PFSK-1 (cell line): ENCODE results near the gene HBP1.

ENCODE experiments used
- FOXP2 ChIP-seq: optimal IDR thresholded peaks from 2 replicates; pipeline ENCODE3; 2011; ENCODE audit warnings: borderline replicate concordance, control low read depth, inconsistent platforms; ENCODE audit not compliant: insufficient read depth; ENCODE audit errors: extremely low read length, extremely low read depth
- POLR2AphosphoS5 ChIP-seq: IDR thresholded peaks from 2 replicates; pipeline ENCODE4 v1.6.1; 2012; ENCODE audit warnings: low read depth, mild to moderate bottlenecking, control low read depth, low read length, moderate library complexity
- SIN3A ChIP-seq: IDR thresholded peaks from 2 replicates; pipeline ENCODE4 v1.6.1; 2012; ENCODE audit warnings: mild to moderate bottlenecking, low read length, moderate library complexity, borderline replicate concordance; ENCODE audit not compliant: insufficient read depth
- TAF1 ChIP-seq: IDR thresholded peaks from 2 replicates; pipeline ENCODE4 v1.6.1; 2012; ENCODE audit warnings: low read length, control low read depth, borderline replicate concordance; ENCODE audit not compliant: insufficient read depth
- TF ChIP-seq, protein P1 (sequence below), 2 experiments: IDR thresholded peaks; 2 replicates each; pipeline versions ENCODE4 v1.6.1 to v1.8.0; 2011 to 2012; ENCODE audit warnings: low read depth in 2 of 2, low read length in 2 of 2, control low read depth in 1 of 2, inconsistent platforms in 1 of 2, mild to moderate bottlenecking in 1 of 2, moderate library complexity in 1 of 2; ENCODE audit not compliant: insufficient read depth in 1 of 2

HBP1 gene

DNA sequence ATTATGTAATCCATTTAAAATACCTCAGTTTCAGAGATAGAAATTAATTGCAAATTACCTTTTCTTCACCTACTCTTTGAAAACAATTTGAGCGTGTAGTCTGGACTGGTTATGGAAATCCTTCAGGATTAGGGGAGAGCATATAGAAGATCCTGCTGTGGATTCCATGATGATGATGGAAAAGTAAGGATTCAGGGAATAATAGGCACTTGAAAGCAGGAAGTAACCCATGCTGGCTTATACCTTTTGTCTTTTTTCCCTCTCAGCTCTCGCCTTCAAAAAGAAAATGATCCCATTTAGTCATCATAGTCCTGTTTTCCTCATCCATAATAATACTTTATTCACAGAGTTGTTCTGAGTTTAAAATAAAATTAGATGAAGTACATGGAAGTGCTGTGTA lies 4.4 kb downstream of the HBP1 start:
- TF ChIP-seq SIN3A (no peak), POLR2AphosphoS5 (no peak), FOXP2 (no peak), TAF1 (no peak)
- TF ChIP-seq, protein P1, sequence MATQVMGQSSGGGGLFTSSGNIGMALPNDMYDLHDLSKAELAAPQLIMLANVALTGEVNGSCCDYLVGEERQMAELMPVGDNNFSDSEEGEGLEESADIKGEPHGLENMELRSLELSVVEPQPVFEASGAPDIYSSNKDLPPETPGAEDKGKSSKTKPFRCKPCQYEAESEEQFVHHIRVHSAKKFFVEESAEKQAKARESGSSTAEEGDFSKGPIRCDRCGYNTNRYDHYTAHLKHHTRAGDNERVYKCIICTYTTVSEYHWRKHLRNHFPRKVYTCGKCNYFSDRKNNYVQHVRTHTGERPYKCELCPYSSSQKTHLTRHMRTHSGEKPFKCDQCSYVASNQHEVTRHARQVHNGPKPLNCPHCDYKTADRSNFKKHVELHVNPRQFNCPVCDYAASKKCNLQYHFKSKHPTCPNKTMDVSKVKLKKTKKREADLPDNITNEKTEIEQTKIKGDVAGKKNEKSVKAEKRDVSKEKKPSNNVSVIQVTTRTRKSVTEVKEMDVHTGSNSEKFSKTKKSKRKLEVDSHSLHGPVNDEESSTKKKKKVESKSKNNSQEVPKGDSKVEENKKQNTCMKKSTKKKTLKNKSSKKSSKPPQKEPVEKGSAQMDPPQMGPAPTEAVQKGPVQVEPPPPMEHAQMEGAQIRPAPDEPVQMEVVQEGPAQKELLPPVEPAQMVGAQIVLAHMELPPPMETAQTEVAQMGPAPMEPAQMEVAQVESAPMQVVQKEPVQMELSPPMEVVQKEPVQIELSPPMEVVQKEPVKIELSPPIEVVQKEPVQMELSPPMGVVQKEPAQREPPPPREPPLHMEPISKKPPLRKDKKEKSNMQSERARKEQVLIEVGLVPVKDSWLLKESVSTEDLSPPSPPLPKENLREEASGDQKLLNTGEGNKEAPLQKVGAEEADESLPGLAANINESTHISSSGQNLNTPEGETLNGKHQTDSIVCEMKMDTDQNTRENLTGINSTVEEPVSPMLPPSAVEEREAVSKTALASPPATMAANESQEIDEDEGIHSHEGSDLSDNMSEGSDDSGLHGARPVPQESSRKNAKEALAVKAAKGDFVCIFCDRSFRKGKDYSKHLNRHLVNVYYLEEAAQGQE (IDR thresholded peaks at IDR 0.05; ENCODE audit: insufficient read depth in 1 of 2, low read depth in 2 of 2, low read length in 2 of 2) = no peak

DNA sequence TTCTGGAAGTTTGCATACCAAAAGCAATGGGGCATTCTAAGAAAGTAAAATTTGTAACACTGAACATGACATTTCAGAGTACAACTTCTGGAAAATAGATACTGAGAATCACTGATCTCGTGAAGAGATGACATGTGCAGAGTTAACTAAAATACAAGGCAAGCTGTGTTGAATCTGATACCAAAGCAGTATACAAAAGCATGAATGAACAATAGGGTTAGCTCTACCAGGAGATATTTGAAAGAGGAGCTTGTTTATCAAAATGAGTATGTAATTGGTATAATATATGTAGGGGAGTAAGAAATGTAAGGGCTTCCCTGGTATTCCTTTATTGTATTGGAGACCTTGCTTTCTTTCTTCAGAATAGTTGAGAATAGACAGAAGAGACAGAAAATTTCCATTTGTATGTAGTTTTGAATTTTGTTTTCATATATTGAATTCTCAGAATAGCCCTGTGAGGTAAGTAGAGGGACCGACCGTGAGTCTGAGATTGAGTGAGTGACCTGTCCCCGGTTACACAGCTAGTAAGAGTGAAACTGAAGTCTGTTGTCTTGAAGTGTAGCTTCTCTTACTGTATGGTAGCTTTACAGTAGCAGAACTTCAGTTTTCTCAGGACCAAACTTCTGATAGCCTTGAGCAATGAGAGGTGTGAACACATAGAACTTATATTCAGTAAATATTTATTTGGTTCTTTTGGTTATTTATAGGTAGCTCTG lies 5.0 kb downstream of the HBP1 start:
- TF ChIP-seq FOXP2 = no peak
- no peak for TF ChIP-seq SIN3A
- no peak for TF ChIP-seq POLR2AphosphoS5
- TF ChIP-seq, protein P1 (IDR thresholded peaks at IDR 0.05; ENCODE audit: insufficient read depth in 1 of 2, low read depth in 2 of 2, low read length in 2 of 2) = no peak
- no peak for TF ChIP-seq TAF1

DNA sequence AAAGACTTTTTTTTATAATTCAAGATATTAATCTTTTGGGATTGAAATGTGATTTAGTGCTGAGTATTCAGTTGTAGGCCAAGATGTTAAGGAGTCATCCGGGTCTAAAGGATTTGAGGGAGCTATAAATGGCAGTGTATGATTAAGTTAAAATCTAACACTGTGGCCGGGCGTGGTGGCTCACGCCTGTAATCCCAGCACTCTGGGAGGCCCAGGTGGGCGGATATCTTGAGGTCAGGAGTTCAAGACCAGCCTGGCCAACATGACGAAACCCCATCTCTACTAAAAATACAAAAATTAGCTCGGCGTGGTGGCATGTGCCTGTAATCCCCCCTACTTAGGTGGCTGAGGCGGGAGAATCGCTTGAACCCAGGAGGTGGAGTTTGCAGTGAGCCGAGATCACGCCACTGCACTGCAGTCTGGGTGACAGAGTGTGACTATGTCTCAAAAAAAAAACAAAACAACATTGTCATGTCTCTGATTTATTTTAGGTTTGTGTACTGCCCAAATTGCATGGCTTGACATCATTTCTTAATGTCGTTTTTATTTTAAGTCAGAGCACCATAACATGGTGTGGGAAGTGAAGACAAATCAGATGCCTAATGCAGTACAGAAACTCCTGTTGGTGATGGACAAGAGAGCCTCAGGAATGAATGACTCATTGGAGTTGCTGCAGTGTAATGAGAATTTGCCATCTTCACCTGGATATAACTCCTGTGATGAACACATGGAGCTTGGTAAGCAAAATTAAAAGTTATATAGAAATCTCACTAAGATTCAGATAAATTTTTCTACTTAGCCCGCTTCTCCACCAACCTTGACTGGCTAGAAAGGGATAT lies 10.7 kb downstream of the HBP1 start:
- TF ChIP-seq, protein P1 (IDR thresholded peaks at IDR 0.05; ENCODE audit: insufficient read depth in 1 of 2, low read depth in 2 of 2, low read length in 2 of 2) = no peak
- no peak for TF ChIP-seq SIN3A
- TF ChIP-seq POLR2AphosphoS5 = no peak
- no peak for TF ChIP-seq FOXP2
- no peak for TF ChIP-seq TAF1

DNA sequence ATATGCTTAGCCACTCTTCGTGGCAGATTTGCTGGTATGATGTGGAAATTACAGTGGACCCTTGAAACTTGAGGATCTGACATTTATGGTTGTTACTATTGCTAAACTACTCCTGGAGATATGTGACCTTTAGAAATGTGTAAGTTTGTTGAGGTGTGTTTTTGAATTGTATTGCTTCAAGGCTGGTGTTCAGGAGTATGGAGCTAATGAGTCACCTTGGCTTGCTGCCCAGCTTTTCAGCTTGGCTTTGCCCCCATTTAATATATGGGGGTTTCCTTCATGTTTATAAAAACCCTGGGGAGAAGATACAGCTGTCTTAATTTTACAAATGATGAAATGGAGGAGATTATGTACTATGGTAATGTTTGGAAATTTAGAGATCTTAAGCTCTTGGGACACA lies 11.6 kb downstream of the HBP1 start:
- no peak for TF ChIP-seq FOXP2
- TF ChIP-seq, protein P1 (IDR thresholded peaks at IDR 0.05; ENCODE audit: insufficient read depth in 1 of 2, low read depth in 2 of 2, low read length in 2 of 2) = 0 out of 4 replicates have a peak, but pooled peaks of 1 of the 2 experiments have one; percentile 9
